NCI-H2081 (cell line): ENCODE results near the gene UBAC2.
A peak's percentile ranks its signal among the peaks of the same experiment; 100 is the strongest.

Experiments used
- DNase-seq, 2 experiments: peaks; one replicate each; lab custom pipeline; 2025; lab: John Stamatoyannopoulos, UW

Gene UBAC2

DNA sequence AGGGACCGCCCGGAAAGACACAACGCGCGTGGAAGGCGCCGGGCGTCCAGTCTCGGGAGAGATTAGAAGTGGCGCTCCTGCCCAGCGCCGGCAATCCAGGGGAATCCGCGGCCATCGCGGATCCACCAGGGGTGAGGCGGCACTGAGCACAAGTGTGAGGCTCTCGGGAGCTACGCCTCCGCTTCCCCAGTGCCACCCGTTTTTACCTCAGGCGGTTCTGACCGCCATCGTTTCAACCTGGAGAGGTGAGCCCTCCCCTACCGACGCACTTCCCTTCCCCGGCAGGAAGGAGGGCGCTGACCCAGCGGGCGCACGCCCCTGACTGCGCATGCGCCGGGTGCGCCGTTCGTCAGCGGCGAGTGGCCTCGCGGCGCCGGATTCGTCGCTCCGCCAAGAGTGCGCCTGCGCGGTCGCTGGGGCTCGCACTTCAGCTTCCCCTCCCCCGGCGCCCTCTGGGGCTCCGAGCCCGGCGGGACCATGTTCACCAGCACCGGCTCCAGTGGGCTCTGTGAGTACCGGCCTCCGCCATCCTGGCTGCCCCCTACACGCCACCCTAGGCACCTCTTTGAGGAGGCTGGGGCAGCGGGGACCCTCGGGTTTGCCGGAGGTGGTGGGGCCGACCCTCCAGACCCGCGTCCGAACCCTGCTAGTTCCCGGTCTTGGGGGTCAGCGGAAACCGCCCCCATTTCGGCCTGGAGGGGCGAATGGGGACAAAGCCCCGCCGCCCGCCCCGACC is at the start of gene UBAC2:
TSS of gene UBAC2 (plus strand) at position 423 of the 736 bp plus-strand sequence. CDS start at position 478, 55 bp downstream.
- DNase-seq, result peak; percentile 93 to 94

- no peak for DNase-seq
Measured at GRCh38 chr13:99151516-99151915, 49.1 kb upstream of the UBAC2 start.

DNA sequence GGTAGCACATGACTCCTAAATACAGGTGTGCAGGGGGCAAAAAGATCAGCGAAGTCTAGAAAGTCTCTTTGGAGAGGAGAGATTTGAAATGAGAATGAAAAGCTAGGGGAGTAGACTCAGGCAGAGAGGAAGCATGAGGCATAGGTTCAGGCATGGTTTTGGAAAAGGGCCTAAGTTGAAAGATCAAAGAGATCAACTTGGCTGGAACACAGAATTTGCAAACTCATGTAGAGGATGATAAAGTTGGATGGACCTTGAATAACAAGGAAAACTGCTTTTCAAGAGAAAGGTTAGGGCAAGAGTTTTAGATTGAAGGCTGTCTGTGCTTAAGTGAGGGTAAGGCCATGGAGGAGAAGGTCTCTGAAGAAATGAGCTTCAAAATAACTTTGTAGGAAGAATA is 47.4 kb upstream of the UBAC2 start:
- DNase-seq, result no peak

- DNase-seq, result no peak
Measured at GRCh38 chr13:99154064-99154463, 46.6 kb upstream of the UBAC2 start.

GRCh38 chr13:99155821-99156220 is 44.8 kb upstream of the UBAC2 start:
- no peak for DNase-seq

DNA sequence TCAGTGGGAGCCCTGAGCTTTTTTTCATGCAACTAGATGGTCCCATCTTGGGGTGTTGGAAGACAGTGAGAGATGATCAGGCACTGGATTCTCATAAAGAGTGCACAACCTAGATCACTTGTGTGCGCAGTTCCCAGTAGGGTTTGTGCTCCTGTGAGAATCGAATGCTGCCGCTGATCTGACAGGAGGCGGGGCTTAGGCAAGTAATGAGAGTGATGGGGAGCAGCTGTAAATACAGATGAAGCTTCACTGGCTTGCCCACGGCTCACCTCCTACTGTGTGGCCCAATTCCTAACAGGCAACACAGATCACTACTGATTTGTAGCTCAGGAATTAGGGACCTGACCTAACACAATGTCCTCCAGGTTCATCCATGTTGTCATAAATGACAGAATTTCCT is 43.6 kb upstream of the UBAC2 start:
- DNase-seq, result no peak

DNA sequence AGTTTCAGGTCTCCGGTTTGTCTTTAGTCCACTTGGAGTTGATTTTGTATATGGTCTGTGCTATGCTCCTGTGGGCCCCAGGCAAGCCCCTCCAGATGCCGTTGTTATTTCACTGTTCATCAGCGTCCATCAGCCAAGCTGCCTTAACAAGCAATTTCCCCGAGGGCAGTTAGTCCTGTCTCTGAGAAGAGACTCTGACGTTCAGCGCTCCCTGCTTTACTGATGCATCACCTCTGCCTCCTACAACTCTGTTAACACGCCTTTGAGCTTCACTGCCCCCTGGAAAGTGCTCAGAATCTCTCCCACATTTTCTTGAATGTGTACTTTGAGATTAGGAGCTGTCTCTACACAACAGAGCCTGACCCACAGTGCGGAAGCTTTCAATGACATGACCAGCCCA is 41.8 kb upstream of the UBAC2 start:
- no peak for DNase-seq

DNA sequence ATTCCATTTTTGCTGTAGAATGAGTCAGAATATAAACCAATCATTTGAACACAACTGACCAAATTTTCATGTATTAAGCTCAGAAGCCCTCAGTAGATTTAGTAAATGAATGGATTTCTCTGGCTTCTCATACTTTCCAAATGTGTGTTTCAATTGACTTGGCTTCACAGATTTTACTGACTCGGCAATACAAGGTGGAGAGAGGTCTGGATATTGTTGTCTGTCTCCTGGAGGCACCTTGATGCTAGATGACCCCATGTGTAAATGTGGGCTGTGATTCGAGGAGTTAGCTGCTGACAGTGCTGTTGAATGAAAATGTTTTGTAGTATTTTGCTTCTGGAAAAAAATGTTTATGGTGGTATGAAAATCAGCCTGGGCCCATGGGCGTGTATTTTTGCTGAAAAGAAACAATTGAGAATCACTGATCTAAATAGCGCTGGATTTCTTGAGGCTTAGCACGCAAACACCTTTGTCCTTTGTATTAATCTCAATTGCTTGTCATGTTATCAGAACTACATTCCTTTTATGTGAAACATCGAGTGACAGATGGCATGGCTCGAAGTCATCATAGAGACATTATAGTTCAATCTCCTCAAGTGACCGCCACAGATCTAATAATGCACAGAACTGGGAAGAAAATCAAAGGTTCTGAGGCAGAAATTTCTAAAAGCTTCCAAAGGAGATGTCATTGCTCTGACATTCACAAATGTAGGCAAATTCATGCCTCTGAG is 41.2 kb upstream of the UBAC2 start:
- DNase-seq, result no peak

DNA sequence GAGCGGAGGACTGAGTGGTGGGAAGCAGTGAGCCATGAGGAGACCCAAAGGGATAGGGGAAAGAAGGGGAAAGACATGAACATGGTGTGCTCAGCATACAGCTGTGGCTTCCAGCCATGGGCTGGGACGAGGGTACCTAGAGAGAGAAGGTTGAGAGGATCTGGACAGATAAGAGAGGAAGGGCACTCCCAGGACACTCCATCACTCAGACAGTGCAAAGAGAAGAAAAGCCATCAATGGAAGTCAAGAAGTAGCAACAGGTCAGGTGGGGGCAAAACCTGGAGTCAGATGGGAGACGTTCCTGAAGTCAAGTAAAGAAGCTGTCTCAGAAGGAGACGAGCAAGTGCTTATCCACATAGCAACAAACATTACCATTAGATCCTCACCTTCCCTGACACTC is 40.2 kb upstream of the UBAC2 start:
- no peak for DNase-seq

GRCh38 chr13:99161512-99161911 is 39.1 kb upstream of the UBAC2 start:
- DNase-seq, result no peak

- DNase-seq, result no peak
Measured at GRCh38 chr13:99162567-99163361, 37.9 kb upstream of the UBAC2 start.

DNA sequence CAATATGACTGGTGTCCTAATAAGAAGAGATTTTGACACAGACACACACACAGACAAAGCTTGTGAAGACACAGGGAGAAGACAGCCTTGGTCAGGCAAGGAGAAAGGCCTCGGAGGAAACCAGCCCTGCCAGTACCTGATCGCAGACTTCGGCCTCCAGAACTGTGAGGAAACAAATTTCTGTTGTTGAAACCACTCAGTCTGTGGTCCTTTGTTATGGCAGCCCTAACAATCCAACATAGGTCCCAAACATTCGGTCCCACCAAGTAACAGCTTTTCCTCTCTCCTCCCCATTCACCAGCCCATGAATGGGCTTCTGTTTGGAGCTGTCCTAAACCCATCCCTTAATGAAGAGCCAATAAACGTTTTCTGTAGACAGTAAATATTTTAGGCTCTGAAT is 36.4 kb upstream of the UBAC2 start:
- no peak for DNase-seq

DNA sequence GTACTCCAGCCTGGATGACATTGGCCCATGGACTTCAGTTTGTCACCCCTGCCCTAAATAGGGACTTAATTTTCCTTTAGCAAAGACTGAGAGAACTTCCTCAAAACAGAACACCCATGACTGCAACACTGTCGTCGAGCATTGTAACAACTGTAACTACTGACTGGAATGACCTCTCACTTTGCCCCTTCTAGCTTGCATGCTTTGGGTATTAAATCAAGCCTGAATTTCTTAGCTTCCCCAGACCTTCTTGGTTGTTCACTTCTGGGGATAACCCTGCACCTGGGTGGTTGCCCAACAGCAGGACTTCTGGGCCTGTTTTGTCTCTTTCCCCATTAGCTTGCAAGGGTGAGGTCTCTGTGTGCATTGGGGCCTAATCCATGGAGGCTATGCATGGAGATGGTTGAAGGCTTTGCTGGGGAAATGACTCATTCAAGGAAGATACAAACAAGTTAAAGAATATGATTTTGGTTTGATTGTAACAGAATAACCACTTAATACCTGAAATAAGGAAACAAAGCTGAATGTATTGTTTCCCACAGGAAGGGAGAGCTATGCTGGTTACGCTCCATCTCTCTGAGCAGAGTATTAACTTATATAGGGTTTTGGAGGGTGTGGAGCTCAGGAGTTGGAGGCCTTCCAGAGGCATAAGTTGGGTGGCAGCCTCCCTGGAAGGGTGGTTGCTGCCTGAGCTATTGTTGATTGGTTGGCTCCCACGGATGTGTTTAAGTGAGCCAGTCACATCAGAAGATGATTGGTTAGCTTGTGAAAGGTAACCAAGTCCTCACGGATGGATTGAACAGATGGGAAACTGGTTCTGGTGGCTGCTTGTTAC is 34.7 kb upstream of the UBAC2 start:
- DNase-seq, result no peak

DNA sequence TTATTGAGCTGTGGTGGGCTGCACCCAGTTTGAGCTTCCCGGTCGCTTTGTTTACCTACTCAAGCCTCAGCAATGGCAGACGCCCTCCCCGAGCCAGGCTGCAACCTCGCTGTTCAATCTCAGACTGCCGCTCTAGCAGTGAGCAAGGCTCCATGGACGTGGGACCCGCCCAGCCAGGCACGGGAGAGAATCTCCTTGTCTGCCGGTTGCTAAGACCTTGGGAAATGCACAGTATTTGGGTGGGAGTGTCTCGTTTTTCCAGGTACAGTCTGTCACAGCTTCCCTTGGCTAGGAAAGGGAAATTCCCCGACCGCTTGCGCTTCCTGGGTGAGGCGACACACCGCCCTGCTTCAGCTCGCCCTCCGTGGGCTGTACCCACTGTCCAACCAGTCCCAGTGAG is 27.7 kb upstream of the UBAC2 start:
- no peak for DNase-seq

- DNase-seq, result no peak
Measured at GRCh38 chr13:99173606-99174005, 27.0 kb upstream of the UBAC2 start.

GRCh38 chr13:99174533-99175100 is 26.0 kb upstream of the UBAC2 start:
- peak in 1 of 2 experiments; percentile 16 for DNase-seq

DNA sequence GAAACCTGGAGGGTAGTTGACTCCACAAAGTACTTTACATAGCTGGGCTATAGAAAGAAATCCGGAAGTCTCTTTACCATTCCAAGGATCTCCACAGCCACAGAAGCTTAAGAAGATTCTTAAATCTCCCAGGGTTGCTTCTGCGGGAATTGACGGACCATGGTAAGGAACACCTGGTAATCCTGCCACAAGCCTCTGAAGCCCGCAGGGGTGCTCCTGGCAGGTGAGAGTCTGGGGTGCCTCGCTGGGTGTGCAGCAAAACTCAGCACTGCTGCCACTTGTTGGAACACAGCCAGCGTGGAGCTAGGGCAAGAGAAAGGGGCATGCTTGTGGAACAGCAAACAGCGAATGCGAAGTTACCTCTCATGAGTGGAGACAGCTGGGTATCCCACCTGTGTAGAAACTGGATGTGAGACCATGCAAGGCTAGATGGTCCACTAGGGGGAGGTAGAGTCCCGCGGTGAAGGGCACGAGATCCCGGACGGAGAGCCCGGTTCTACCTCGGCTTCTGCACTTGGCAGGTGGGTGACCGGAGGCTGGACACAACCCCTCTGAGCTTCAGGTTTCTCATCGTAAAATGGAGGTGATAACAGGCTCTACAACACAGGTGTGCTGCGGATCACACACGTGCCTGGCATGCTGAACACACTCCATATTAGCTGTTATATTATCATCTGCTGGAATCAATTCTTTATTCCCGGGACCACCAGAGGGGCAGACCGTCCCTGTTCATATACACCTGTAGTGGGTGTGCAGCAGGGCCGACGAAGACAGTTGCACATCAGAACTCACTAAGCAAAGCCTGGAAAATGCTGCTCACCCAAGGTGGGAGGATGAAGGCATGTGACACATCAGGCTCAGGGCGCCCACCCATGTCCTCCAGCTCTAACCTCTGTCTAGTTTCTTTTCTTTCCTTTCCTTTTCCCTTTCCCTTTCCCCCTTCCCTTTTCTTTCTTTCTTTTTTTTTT is 24.1 kb upstream of the UBAC2 start:
- peak; percentile 69 to 80 for DNase-seq

DNA sequence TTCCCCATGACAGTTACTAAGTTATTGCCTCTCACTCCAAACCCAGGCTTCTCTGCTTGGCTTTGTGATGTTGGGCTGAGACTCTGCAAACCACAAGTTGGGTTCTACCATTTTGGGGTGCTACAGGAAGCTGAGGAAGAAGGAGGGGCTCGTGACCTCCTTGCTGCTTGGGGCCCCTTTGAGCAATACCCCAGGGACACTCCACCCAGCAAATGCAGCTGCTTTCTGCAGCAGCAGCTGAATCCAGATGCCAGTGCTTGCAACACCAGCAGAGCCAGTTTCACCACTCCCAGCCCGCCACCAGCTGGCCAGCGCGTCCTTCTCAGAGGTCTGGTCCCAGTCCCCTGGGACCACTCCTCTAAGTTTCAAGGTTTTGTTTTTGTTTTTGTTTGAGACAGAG is 22.0 kb upstream of the UBAC2 start:
- DNase-seq, result no peak

DNA sequence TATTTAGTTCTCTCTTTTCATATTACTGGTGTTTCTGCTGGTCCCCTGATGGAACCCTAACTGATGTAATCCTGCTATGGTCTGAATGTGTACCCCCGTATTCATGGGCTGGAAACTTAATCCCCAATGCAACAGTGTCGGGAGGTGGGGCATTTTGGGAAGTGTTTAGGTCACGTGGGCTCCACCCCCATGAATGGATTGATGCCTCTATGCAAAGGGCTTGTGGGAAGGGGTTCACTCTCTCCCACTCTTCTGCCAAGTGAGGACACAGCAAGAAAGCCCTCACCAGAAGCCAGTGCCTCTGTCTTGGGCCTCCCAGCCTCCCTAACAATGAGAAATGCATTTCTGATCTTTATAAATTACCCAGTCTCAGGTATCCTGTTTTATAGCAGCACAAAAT is 21.2 kb upstream of the UBAC2 start:
- DNase-seq, result no peak

- DNase-seq, result peak in 1 of 2 experiments; percentile 21
Measured at GRCh38 chr13:99182439-99182838, 18.2 kb upstream of the UBAC2 start.
